Measurements from ENCODE around the gene PDZD4. TPM values are rescaled to one million over a fixed set of nuclear protein-coding genes. Genes with fewer than 3 reads are reported as not detected.

PDZD4 gene
- total RNA-seq, 1 donor from 2014 or later = 23.2 TPM

DNA sequence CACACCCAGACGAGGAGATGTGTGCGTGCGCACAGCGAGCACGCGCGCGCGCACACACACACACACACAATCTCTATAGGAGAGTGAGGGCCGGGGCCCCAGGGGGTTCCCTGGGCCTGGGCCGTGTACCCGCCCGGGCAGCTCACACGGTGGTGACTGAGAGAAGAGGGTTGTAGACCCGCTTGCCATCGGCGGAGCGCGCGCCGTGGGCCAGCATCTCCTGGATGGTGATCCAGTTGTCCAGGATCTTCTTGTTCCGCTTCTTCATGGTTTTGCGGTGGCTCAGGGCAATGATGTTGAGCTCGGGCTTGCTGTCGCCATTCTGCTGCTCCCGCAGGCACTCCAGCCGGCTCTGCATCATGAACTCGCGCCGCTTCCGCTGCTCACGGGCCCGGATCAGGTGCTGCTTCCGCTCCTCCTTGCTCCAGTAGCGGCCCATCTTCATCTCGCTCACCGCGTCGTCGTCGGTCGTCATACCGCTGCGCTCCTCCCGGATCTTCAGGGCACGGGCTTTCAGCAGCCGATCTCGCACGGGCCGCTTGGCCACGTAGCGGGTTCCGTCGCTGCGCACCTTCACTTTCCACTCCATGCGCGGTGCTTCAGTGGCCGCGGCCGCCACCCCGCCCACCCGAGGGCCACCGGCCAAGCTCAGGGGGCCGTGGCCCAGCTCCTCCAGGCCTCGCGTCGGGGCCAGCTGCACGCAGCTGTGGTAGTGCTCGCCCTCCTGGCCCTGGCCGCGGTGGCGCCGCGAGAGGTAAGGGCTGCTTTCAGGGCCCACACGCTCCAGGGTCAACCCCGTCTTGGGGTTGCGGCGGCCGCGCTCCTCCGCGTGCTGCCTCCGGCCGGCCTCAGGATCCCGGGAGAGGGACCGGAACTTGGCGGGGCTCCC is 26.9 kb downstream of the PDZD4 start:
- no peak overlapping the region for H3K4me3 ChIP-seq
- intact Hi-C loops (cut with DNase I) = no loop called here
- no peak overlapping the region for H3K27ac ChIP-seq
- no peak for DNase-seq (ENCODE audit: low spot score in 2 of 2)
- no peaks in the 10 kb centered on the region for H3K9me3 ChIP-seq
- peaks cover 3 to 6% of the 10 kb centered on the region in 2 donors for H3K36me3 ChIP-seq
- TF ChIP-seq, protein P1, sequence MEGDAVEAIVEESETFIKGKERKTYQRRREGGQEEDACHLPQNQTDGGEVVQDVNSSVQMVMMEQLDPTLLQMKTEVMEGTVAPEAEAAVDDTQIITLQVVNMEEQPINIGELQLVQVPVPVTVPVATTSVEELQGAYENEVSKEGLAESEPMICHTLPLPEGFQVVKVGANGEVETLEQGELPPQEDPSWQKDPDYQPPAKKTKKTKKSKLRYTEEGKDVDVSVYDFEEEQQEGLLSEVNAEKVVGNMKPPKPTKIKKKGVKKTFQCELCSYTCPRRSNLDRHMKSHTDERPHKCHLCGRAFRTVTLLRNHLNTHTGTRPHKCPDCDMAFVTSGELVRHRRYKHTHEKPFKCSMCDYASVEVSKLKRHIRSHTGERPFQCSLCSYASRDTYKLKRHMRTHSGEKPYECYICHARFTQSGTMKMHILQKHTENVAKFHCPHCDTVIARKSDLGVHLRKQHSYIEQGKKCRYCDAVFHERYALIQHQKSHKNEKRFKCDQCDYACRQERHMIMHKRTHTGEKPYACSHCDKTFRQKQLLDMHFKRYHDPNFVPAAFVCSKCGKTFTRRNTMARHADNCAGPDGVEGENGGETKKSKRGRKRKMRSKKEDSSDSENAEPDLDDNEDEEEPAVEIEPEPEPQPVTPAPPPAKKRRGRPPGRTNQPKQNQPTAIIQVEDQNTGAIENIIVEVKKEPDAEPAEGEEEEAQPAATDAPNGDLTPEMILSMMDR (IDR thresholded peaks at IDR 0.05) = no peak
- no peaks in the 10 kb centered on the region for H3K27me3 ChIP-seq
- peaks cover 0 to 7% of the 10 kb centered on the region in 2 donors for H3K4me1 ChIP-seq

DNA sequence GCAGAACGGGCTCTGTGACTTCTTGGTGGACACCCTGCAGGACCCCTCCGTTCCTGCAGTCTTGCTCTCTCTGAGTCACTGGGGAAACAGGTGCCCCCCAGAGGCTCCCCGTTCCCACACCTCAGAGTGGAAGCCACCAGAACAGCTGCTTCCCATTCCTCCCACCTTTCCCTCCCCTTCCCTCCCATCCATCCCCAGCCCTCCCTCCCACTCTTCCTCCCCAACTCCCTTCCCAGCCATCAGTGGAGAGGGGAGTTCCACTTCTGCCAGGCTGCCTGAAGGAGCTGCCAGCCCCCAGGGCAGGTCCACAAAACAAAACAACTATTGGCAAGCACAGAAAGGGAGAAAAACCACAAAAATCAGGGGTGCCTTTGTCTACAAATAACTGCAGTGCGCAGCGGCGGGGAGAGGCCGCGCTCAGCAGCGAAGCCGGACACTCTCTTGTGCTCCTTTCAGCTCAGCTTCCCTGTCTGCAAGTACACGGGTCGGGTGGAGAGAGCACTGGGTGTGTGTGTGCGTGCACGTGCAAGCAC is 27.8 kb downstream of the PDZD4 start:
- Histone ChIP-seq H3K4me3 (no peak overlapping the region), H3K9me3 (no peaks in the 10 kb centered on the region), H3K4me1 (peaks cover 0 to 7% of the 10 kb centered on the region in 2 donors), H3K27me3 (no peaks in the 10 kb centered on the region), H3K27ac (no peak overlapping the region), H3K36me3 (peaks cover 6 to 14% of the 10 kb centered on the region in 2 donors)
- TF ChIP-seq, protein P1 (IDR thresholded peaks at IDR 0.05) = no peak
- intact Hi-C loops (cut with DNase I) = no loop called here
- DNase-seq (ENCODE audit: low spot score in 2 of 2) = no peak

DNA sequence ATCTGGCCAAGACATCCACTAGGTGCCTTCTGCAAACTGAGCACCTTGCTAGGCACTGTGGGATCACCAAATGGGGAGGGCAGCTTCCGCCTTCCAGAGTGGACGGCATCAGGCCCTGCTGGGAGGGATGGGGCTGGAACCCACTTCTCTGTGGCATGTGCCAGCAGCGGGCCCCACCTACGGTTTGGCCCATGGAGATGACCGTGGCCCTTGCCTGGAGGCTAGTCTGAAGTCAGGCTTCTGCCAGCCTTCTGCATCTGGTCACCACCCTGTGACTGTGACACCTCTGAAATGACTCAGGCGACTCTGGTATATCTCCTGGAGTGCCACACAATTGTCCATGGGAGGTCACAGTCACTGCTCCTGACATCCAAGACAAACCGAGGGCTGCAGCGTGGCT is 28.7 kb downstream of the PDZD4 start:
- Histone ChIP-seq H3K36me3 (peaks cover 6 to 22% of the 10 kb centered on the region in 2 donors), H3K4me1 (peaks cover 0 to 7% of the 10 kb centered on the region in 2 donors), H3K27ac (no peak overlapping the region), H3K27me3 (no peaks in the 10 kb centered on the region), H3K9me3 (no peaks in the 10 kb centered on the region), H3K4me3 (no peak overlapping the region)
- DNase-seq (ENCODE audit: low spot score in 2 of 2) = no peak
- intact Hi-C loops (cut with DNase I) = no loop called here
- TF ChIP-seq, protein P1 (IDR thresholded peaks at IDR 0.05) = no peak

DNA sequence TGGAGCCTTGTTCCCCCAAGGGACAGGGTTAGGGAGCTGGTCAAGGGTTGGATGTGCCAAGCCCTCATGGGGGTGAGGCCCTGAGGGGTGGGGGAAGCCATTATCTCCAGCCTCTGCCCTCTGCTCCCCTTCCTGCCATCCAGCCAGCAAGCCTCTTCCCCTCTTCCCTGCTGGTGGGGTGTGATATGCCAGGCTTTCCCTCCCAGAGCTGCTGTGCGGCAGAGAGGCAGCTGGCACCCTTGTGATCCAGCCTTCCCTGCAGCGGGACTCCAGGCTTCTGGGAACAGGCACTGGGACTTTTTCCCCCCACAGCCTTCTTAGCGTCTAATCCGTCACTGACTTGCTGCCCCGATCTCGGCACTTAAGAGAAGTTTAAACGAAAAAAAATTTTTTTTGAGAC is 29.6 kb downstream of the PDZD4 start:
- Histone ChIP-seq H3K9me3 (no peaks in the 10 kb centered on the region), H3K36me3 (peaks cover 6 to 22% of the 10 kb centered on the region in 2 donors), H3K4me1 (peaks cover 2 to 7% of the 10 kb centered on the region in 2 donors), H3K27ac (peak overlapping the region; percentile 63 to 80), H3K27me3 (no peaks in the 10 kb centered on the region), H3K4me3 (no peak overlapping the region)
- TF ChIP-seq, protein P1 (IDR thresholded peaks at IDR 0.05) = no peak
- intact Hi-C loops (cut with DNase I) = no loop called here
- DNase-seq (ENCODE audit: low spot score in 2 of 2) = no peak

DNA sequence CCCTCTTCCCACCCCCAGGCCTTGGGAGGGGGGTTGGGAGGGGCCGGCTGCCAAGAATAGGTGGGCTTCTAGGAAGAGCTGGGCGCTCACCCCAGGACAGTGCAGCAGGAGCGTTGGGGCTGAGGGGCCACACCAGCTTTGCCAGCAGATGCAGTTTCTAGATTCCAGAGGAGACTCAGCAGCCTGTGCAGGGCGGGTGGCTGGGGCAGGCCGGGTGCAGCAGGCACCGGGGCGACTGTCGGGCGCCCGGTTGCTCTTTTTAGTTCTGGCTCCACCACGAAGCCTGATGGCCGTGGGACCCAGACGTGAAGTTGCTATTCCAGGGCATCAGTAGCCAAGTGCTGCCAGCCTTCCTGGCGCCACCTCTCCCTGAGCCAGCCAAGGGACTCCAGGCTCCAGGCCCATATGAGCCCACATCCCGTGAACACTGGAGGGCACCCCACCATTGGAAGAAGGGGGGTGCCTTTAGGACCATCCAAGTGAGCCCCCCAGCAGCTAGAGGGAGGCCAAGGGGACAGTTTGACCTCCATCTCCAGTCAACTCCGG is 30.1 kb downstream of the PDZD4 start:
- H3K9me3 ChIP-seq = no peaks in the 10 kb centered on the region
- TF ChIP-seq, protein P1 (IDR thresholded peaks at IDR 0.05) = no peak
- H3K27ac ChIP-seq = peak overlapping the region; percentile 63 to 80
- peaks cover 3 to 7% of the 10 kb centered on the region in 2 donors for H3K4me1 ChIP-seq
- H3K4me3 ChIP-seq = no peak overlapping the region
- intact Hi-C loops (cut with DNase I) = no loop called here
- DNase-seq (ENCODE audit: low spot score in 2 of 2) = no peak
- H3K27me3 ChIP-seq = no peaks in the 10 kb centered on the region
- peaks cover 6 to 22% of the 10 kb centered on the region in 2 donors for H3K36me3 ChIP-seq
